IPS-NIHi7 (cell line): ENCODE data around the gene PPP1R14C.
"Not testable (repeated sequence)": the region's sequence is repeated elsewhere in the genome, so short reads cannot be mapped to it uniquely, and the experiment has no call there.

Source experiments
- DNase-seq: peaks from one replicate; pipeline ENCODE4 v3.0.0; 2012; ENCODE audit warnings: mixed read lengths; ENCODE audit errors: extremely low spot score

Gene PPP1R14C, protein sequence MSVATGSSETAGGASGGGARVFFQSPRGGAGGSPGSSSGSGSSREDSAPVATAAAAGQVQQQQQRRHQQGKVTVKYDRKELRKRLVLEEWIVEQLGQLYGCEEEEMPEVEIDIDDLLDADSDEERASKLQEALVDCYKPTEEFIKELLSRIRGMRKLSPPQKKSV

DNA sequence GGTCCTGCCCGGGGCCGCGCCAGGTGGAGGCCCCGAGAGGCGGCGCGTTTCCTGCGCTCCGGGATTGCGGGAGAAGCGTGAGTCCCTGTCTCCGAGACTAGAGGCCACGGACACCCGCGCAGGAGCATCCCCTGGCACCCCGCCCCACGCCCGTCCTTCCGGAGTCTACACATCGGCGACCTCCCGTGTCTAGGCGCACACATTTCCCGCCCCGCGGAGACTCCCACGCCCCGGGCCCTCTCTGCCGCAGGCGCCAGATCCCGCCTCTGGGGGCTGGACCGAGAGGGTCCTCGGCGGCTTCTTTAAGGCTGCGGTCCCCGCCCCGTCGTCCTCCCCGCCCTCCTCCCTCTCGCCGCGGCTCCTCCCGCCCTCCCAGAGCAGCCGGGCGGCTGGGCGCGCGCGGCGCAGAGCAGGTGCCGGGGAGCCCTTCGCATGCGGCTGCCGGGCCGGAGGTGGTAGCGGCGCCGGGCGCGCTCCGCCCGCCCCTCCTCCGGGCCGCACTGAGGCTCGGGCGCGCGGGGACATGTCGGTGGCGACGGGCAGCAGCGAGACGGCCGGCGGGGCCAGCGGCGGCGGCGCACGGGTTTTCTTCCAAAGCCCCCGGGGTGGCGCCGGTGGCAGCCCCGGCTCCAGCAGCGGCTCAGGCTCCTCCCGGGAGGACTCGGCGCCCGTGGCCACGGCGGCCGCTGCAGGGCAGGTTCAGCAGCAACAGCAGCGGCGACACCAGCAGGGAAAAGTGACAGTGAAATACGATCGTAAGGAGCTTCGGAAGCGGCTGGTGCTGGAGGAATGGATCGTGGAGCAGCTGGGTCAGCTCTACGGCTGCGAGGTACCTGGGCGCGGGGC lies at the start of gene PPP1R14C:
Gene PPP1R14C, plus strand, starts transcription at position 375 of the 846 bp plus-strand sequence. Its CDS starts 149 bp downstream, at position 524.
- DNase-seq, result peak; percentile 81

DNA sequence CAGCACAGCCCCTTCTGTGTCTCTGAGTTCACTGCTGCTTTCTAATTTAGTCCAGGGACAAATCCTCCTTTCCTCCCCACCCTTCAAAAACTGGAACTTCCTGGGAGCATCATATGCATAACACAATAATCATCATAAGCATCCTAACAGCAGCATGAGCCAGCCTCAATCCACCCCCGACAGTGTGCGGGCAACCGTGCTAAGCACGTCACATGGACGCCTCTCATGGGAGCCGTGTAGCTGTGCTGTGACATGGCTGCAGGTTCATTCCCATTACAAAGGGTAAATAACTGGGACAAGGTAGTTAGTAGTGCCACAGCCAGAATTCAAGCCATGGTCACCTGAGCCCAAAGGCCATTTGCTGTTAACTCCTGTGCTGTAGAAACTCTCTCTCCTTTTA lies 49.4 kb upstream of the PPP1R14C start:
- no peak for DNase-seq

DNA sequence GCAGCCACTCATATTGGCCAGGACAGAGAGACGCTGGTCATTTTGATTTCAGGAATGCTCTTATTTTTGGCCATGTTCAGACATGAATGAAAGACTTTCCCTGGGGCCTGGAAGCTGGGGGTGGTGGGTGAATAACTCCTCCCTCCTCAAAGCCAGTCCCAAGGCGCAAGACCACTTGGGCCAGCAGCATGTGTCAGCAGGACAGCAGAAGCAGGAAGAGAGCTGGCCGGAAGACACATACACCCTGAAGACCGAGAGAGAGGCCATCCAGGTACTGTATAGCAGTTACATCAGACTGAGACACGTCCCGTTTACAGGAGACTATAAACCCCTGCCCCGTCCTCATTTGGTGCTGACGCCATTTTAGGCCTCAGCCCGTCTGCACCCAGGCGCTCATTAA lies 44.7 kb upstream of the PPP1R14C start:
- no peak for DNase-seq

DNA sequence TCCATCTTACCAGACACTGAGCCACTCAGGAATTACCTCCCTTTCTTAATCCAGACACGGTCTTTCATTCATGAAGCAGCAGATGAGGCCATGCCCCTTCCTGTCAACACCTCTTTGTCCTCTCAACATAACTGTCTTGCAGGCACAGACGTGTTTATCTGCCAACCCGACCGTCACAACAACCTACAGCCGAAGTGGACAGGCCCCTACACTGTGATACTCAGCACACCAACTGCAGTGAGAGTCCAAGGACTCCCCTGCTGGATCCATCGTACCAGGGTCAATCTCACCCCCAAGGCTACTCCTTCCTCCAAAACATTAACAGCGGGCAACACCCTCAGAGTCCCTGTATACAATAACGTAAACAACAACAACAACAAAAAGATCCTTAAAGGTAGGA lies 43.3 kb upstream of the PPP1R14C start:
- DNase-seq, result no peak

DNA sequence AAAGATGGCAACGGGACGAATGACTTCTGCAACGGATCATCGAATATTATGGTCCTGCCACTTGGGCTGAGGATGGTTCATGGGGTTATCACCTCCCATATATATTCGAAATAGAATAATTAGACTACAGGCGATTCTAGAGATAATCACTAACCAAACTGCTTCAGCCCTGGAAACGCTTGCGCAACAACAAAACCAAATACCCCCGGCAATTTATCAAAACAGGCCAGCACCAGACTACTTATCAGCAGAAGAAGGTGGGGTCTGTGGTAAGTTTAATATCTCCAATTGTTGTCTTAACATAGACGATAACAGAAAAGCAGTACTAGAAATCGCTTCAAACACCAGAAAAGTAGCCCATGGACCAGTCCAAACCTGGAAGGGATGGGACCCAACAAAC lies 42.9 kb upstream of the PPP1R14C start:
- no peak for DNase-seq

DNA sequence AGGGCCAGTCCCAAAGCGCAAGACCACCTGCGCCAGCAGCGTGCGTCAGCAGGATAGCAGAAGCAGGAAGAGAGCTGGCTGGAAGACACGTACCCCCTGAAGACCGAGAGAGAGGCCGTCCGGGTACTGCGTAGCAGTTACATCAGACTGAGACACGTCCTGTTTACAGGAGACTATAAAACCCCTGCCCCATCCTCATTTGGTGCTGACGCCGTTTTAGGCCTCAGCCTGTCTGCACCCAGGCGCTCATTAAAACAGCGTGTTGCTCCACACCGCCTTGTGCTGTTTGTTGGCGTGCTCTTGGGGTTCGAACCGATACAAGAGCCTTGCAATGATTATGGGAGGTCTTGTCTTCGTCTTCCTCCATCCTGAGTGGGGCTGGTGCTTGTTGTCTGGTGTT lies 42.1 kb upstream of the PPP1R14C start:
- no peak for DNase-seq

DNA sequence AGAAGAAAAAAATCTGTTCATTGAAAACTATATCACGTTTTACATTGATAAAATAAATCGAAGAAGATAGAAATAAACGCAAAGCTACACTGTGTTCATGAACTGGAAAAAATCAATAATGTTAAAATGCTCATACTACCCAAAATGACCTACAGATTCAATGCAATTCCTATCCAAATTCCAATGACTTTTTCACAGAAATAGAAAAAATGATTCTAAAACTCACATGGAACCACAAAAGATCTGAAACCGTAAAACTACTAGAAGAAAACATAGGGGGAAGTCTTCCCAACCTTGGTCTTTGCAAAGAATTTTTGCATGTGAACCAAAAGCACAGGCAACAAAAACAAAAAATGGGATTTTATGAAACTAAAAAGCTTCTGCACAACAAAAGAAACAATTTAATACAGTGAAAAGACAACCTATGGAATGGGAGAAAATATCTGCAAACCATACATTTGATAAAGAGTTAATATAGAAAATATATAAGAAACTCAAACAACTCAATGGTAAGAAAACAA lies 40.0 kb upstream of the PPP1R14C start:
- no peak for DNase-seq

DNA sequence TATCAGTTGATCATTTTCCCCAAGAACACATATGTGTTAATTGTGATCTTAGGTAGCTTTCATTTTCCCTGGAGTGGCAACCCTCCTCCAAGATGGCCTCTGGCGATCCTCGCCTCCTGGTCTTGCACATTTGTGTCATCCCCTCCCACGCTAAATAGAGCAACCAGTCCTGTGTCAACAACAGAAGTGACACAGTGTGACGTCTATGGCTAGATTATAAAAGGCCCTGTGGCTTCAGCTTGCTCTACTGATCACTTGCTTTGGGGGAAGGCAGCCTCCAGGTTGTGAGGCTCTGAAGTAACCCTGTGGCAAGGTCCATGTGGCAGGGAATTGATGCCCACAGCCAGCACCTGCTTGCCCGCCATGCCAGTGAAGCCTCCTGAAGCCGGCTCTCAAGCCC lies 30.6 kb upstream of the PPP1R14C start:
- no peak for DNase-seq

DNA sequence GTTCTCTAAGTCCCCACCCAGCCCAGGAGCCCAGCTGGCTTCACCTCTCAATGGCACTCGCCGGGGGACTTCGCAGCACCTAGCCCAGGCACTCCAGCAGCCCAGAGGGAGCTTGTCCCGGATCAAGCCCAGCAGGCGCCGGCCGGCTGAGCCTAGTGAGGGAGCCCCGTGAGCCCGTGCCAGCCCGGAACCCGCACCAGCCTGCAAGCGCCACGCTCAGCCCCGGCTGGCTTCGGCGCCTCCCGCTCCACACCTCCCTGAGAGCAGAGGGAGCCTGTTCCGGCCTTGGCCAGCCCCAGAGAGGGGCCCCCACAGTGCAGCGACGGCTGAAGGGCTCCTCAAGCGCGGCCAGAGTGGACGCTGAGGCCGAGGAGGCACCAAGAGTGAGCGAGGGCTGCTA lies 27.1 kb upstream of the PPP1R14C start:
- no peak for DNase-seq

DNA sequence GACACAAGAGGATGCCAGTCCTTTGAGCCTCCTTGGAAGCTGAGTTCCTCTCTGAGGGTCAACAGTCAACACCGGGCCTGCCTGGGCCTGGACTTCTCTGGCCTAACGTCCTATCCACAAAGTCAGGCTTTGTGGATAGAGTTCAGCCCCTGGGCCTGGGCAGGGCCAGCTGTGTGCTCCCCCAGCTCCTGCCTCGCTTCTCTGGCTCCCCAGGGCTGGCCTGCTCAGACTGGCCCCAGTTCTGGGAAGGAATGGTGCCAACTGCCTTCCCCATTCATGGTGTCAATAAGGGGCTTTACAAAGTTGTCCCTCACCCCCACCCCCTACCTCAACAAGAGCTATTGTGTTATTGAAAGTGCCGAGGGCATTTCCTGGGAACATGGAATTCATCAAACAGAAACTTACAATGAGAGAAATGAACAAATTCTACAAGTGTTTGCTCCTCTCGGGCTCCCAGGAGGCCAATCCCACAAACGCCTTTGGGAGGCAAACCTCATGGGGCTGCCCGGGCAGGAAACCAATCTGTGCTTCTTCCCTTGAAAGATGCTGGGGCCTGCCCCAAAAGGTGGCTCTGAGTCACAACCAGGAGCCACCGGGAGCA lies 26.5 kb upstream of the PPP1R14C start:
- DNase-seq, result no peak

DNA sequence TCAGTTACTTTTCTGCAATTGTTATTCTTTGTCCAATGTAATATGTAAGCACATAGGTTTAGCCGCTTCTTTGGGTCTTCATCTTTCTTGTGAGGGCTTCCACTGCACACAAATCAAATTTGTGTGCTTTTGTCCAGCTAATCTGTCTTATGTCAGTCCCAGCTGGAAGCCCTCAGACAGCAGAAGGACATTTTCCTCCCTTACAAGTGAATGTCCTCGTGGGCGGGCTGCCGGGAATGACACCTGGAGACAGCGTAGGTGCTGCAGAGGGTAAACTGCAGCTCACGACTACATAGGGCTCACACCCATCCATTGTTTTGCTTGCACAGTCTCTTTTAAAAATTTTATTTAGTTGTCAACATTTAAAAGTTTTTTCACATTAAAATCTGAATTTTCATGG lies 24.6 kb upstream of the PPP1R14C start:
- no peak for DNase-seq

DNA sequence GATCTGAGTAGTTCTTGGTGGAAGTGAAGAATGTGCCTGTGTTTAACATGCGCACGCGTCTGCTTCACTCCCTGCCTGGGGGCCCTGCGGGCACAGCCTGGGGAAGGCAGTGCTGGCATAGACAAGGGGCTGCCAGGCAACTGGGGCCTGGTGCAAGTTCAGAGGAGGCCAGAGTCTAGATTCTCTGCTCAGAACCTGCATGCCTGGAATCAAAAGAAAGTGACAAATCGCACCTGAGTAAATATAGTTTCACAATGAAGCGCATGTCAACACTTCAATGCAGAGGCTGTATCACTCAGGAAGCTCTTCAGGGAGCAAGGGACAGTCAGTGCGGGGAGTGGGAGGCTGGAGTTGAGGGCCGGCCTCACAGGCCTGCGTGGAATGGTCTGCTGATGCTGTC lies 24.2 kb upstream of the PPP1R14C start:
- no peak for DNase-seq

DNA sequence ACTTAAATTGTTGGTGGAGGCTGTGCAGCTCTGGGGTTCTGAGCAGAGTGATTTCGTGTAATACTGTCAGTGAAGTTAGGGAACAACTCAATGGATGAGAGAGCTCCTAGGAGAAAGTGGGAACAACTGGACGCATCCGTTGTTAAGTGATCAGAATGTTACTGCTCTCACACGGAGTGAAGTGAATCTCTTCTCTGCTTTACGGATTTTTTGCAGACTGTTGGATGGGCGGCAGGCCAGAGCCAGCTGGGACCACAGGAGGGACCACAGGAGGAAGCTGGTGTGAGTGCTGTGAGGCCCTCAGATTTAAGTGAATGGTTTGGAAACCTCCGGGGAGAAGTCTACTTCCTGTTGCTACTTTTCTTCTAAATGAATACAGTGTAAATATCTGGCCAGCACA lies 23.7 kb upstream of the PPP1R14C start:
- no peak for DNase-seq

DNA sequence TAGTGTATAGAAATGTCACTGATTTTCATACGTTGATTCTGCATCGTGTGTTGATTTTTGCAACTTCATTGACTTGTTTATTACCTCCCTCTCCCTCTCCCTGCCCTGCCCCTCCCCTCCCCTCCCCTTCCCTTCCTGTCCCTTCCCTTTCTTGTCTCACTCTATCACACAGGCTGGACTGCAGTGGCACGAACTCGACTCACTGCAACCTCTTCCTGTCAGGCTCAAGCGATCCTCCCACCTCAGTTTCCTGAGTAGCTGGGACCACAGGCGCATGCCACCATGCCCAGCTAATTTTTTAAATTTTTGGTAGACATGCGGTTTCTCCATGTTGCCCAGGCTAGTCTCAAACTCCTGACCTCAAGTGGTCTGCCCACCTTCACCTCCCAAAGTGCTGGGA lies 19.2 kb upstream of the PPP1R14C start:
- DNase-seq, result no peak

DNA sequence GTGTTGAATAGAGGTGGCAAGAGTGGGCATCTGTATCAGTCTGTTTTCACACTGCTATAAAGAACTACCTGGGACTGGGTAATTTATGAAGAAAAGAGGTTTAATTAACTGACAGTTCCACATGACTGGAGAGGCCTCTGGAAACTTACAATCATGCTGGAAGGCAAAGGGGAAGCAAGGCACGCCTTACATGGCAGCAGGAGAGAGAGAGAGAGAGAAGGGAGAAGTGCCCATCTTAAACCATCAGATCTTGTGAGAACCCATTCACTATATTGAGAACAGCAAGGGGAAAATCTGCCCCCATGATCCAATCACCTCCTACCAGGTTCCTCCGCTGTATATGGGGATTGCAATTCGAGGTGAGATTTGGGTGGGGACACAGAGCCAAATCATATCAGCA lies 18.6 kb upstream of the PPP1R14C start:
- DNase-seq, result no peak

DNA sequence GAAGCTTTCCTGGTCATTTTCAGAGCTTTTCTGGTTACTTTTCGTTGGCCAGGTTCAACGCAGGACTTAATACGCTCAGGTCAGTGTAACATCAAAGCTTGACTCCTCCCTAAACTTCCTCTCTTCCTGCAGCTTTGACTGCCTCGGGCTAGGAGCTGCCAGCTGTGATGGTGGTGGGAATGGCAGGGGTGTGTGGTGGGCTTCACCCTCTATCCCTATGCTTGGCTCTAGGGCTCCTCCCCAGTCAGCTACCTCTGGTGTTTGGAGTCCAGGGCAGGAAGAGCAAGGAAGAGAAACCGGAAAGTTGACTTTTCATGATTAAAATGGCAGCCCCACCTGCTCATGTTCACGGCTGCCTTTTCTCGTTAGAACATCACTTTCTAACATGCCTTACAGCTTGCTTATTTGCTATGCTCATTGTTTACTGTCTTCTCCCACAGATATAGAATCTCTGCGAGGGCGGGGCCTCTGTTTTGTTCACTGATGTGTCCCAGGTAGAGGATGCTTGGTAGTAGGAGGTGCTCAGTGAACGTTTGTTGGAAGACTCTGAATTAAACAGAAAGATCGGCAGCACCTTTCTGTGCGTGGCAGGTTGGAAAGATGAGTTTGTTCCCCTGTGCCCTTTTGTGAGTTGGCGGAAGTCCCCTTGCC lies 16.1 kb upstream of the PPP1R14C start:
- DNase-seq, result no peak

DNA sequence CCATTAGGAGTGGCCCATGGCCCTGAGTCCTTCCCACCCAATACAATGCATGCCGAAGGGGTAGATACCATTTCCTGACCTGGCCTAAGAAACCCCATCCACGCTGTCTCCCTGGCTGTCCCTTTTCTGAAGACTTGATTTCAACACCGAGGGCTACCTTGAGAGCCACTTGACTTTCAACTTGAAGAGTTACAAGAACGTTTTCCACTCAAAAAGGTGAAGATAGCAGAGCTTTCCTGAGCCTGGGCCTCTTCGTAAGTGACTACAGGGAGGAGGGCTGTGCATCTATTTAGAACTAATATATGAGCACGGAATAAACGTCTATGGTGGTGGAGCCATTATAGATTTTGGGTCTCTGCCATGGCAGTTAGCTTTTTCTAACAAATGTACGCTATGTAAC lies 14.4 kb upstream of the PPP1R14C start:
- no peak for DNase-seq

DNA sequence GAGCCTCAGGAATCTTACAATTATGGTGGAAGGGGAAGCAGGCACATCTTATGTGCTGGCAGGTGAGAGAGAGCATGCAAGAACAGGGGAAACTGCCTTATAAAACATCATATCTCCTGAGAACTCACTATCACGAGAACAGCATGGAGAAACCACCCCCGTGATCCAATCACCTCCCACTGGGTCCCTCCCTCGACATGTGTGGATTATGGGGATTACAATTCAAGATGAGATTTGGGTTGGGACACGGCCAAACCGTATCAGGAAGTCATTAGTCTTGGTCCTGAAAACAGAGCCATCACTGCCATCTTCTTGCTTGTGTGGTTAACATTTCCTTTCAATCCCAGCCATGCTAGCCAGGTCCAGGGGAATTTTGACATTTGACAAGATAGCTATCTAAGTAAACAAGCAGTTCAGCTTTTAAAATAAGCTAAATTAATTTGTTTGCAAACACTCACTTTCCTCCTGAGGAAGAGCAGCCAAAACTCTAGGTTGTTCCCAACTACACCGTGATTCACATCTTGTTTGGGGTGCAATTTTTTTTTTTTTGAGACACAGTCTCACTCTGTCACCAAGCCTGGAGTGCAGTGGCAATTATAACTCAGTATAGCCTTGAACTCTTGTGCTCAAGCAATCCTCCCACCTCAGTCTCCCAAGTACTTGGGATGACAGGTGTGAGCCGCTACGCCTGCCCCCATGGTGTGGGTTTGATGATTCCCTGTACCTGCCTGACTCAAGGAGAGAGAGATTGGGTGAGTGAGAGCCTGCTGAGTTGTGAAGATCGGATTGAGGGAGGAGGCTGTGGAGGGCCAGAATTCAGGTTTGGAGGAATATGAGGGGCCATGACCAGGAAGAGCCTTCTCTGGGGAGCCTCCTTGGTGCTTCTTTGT lies 13.0 kb upstream of the PPP1R14C start:
- no peak for DNase-seq

DNA sequence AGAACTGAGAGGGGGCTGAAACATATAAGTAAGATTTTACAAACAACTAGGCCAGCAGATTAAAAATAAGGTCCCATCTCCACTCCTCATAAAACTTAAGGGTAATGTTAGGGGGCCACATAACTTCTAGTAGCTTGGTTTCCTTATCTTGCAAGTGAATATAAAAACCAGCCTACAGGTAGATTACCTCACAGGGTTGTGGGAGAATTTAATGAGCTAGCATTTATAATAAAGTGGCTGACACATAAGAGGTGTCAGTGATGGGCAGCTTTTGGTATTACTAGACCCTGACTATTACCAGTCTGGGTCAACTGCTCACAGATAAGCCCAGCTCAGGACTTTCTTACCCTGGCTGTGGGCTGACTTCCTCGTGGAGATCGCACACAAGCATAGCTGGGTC lies 9.2 kb upstream of the PPP1R14C start:
- no peak for DNase-seq

DNA sequence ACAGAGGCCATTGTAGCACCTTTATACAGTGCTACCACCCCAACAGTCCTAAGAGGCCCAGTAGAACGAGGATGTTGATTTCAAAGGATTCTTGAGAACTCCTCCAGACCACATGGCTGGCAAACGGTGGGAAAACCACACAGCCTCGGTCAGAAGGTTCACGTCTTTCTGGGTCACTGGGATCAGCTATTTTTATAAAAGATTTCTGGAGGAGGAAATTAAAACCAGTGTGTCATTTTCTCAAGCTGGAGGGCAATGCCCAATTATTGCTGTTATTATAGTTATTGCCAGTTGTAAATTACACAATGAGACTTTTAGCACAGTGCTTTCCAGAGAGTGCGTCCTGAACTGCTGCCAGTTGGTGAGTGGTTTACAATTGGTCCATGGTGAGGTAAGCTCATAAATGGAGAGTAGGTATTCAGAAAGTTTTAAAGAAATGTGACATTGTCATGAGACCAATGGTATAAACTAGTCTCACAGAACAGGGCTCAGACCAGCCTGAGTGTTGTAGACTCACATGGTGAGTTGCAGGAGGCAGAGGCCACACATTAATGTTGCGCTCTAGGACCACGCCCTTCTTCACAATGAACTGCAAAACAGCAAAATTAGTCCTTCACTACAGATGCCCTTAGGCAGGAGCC lies 8.4 kb upstream of the PPP1R14C start:
- DNase-seq, result no peak

DNA sequence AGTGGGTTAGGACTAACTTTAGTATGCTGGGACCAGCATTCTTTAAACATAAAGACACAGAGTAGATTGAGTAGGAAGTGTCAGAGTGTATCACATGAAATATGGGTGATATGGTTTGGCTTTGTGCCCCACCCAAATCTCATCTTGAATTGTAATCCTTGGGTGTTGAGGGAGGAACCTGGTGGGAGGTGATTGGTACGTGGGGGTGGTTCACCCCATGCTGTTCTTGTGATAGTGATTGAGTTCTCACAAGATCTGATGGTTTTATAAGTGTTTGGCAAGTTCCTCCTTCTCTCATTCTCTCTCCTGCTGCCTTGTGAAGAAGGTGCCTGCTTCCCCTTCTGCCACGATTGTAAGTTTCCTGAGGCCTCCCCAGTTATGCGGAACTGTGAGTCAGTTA lies 5.1 kb upstream of the PPP1R14C start:
- not testable (repeated sequence) for DNase-seq
